ENCODE results near the gene PIEZO1.

DNA sequence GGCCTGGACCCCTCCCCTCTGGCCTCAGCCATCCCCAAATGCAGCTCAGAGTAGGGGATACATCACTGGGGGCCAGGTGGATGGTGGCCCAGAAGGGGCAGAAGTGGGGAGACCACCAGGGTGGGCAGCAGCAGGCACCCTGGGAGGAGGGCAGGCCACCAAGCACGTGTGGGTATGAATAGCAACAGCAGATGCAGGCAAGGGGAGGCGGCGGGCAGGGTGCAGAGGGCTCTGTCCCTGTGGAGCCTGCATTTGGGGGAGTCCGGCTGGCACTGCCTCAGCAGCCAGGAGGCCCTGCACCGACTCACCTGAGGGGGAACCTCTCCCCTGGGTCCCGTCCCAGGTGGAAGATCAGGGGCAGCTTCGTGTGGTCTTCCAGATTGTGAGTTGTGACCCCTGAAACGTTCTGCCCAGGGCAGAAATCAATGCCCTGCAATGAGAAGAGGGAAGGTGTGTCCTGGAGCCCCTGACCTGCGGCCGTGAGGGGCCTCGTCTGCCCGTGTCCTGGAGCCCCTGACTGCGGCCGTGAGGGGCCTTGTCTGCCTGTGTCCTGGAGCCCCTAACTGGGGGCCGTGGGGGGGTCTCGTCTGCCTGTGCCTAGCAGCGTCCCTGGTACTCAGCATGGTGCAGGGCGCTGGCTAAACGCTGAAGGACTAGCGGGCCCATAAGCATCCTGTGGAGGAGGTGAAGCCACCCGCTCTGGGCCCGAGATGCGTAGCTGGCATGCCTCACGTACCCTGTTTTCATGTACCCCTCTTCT is 37.4 kb upstream of the PIEZO1 start:
- TF ChIP-seq POLR2A (IDR thresholded peaks at IDR 0.05; ENCODE audit: low read length) (no peak), GATA1 (IDR thresholded peaks at IDR 0.05; ENCODE audit: low read depth, low read length) (no peak)
